ENCODE measurements around the gene NTNG2. TPM values are rescaled to one million over a fixed set of nuclear protein-coding genes. Genes with fewer than 3 reads are reported as not detected.

The NTNG2 gene
- total and polyA plus RNA-seq, 2 donors (not counting 1 experiment from before 2014, with no cell fraction given) = 5.0 to 6.6 TPM

- H3K4me3 ChIP-seq (ENCODE audit: control extremely low read depth in 1 of 5, extremely low read depth in 1 of 5, insufficient read depth in 1 of 5, low read depth in 2 of 5, low read length in 4 of 5) = peak overlapping the region in 4 of 5 experiments; percentile 67 to 82 (median 76)
- H3K4me1 ChIP-seq (ENCODE audit: control insufficient read depth in 2 of 2, insufficient read depth in 2 of 2, low read length in 2 of 2) = peaks cover 7 to 24% of the 10 kb centered on the region in 2 donors
- CTCF ChIA-PET = interaction anchor here (0.9 to 10.9 kb wide), 7 partner anchors 11 to 172 kb away, joined by 3 to 144 read pairs (median 12); partner anchors contain the start of gene NTNG2
- H3K9me3 Mint-ChIP-seq (ENCODE audit: insufficient read depth) = no peaks in the 10 kb centered on the region
- peak overlapping the region in 1 of 2 donors; percentile 18 for H3K27ac ChIP-seq (ENCODE audit: low read length in 2 of 2)
- DNase-seq = peak; percentile 98
- no peaks in the 10 kb centered on the region for H3K79me2 ChIP-seq (ENCODE audit: control insufficient read depth, insufficient read depth, low read length)
- peak; percentile 87 for ATAC-seq (ENCODE audit: low read depth)
- WGBS (ENCODE audit: insufficient coverage) = 6% methylated on average over 63 of the region's 63 CpGs
- H3K9ac ChIP-seq (ENCODE audit: low read length) = peak overlapping the region; percentile 73
- H3K4me3 Mint-ChIP-seq = peak overlapping the region; percentile 97
- TF ChIP-seq CTCF (IDR thresholded peaks at IDR 0.05) = no peak
- TF ChIP-seq EZH2 (IDR thresholded peaks at IDR 0.05; ENCODE audit: borderline replicate concordance, insufficient read depth, low read depth, low read length, poor library complexity, severe bottlenecking) = no peak
- peak overlapping the region; percentile 86 for H3K4me2 ChIP-seq (replicated peaks; ENCODE audit: low read depth, low read length, poor library complexity, severe bottlenecking)
- no peaks in the 10 kb centered on the region for H3K36me3 ChIP-seq (replicated peaks in 1 of 2; ENCODE audit: control extremely low read depth in 1 of 2, control insufficient read depth in 1 of 2, extremely low read depth in 1 of 2, insufficient read depth in 2 of 2, low read length in 1 of 2)
- H3K4me1 Mint-ChIP-seq = peaks cover 17% of the 10 kb centered on the region
- H3K27me3 ChIP-seq (replicated peaks in 1 of 4; ENCODE audit: control extremely low read depth in 1 of 4, control insufficient read depth in 3 of 4, insufficient read depth in 4 of 4, low read length in 3 of 4) = peaks cover 0 to 12% (median 2%) of the 10 kb centered on the region in 4 experiments
- no peaks in the 10 kb centered on the region for H3K9me3 ChIP-seq (ENCODE audit: control extremely low read depth in 1 of 3, control insufficient read depth in 2 of 3, insufficient read depth in 1 of 3, low read length in 2 of 3)
- H3K27me3 Mint-ChIP-seq = peaks cover 3% of the 10 kb centered on the region
- peak overlapping the region; percentile 86 for H2AFZ ChIP-seq (ENCODE audit: insufficient read depth, low read depth, low read length, poor library complexity, severe bottlenecking)
- POLR2A ChIA-PET = interaction anchor here (0.7 to 1.4 kb wide), 6 partner anchors 18 to 1107 kb away, joined by 3 to 5 read pairs (median 4); partner anchors contain the start of genes MED22, NTNG2 and RPL7A
- intact Hi-C loops (cut with micrococcal nuclease) = loop anchor here (1.0 to 5.0 kb wide), 6 partner anchors 18 to 964 kb away; partner anchors contain the start of genes FAM78A and TTF1
- H3K27ac Mint-ChIP-seq = peak overlapping the region; percentile 97
- no peaks in the 10 kb centered on the region for H4K20me1 ChIP-seq (ENCODE audit: control insufficient read depth, insufficient read depth, low read length, poor library complexity, severe bottlenecking)
Observed at GRCh38 chr9:132240841-132241482, 79.1 kb downstream of the NTNG2 start.

- intact Hi-C loops (cut with micrococcal nuclease) = loop anchor here (1.0 to 5.0 kb wide), 6 partner anchors 17 to 964 kb away; partner anchors contain the start of genes FAM78A and TTF1
- Mint-ChIP-seq H3K4me3 (peak overlapping the region; percentile 97), H3K27me3 (peaks cover 3% of the 10 kb centered on the region), H3K9me3 (ENCODE audit: insufficient read depth) (no peaks in the 10 kb centered on the region), H3K27ac (peak overlapping the region; percentile 97), H3K4me1 (peaks cover 16% of the 10 kb centered on the region)
- peak overlapping the region; percentile 86 for H2AFZ ChIP-seq (ENCODE audit: insufficient read depth, low read depth, low read length, poor library complexity, severe bottlenecking)
- TF ChIP-seq EZH2 (IDR thresholded peaks at IDR 0.05; ENCODE audit: borderline replicate concordance, insufficient read depth, low read depth, low read length, poor library complexity, severe bottlenecking) (no peak), CTCF (IDR thresholded peaks at IDR 0.05) (no peak)
- peak overlapping the region in 1 of 2 donors; percentile 12 for H3K27ac ChIP-seq (ENCODE audit: low read length in 2 of 2)
- H3K4me3 ChIP-seq (ENCODE audit: control extremely low read depth in 1 of 5, extremely low read depth in 1 of 5, insufficient read depth in 1 of 5, low read depth in 2 of 5, low read length in 4 of 5) = peak overlapping the region; percentile 44 to 82 (median 74)
- no peaks in the 10 kb centered on the region for H3K9me3 ChIP-seq (ENCODE audit: control extremely low read depth in 1 of 3, control insufficient read depth in 2 of 3, insufficient read depth in 1 of 3, low read length in 2 of 3)
- H3K4me2 ChIP-seq (replicated peaks; ENCODE audit: low read depth, low read length, poor library complexity, severe bottlenecking) = peak overlapping the region; percentile 86
- no peaks in the 10 kb centered on the region for H4K20me1 ChIP-seq (ENCODE audit: control insufficient read depth, insufficient read depth, low read length, poor library complexity, severe bottlenecking)
- H3K9ac ChIP-seq (ENCODE audit: low read length) = peak overlapping the region; percentile 73
- H3K27me3 ChIP-seq (replicated peaks in 1 of 4; ENCODE audit: control extremely low read depth in 1 of 4, control insufficient read depth in 3 of 4, insufficient read depth in 4 of 4, low read length in 3 of 4) = peaks cover 0 to 14% (median 2%) of the 10 kb centered on the region in 4 experiments
- no peaks in the 10 kb centered on the region for H3K36me3 ChIP-seq (replicated peaks in 1 of 2; ENCODE audit: control extremely low read depth in 1 of 2, control insufficient read depth in 1 of 2, extremely low read depth in 1 of 2, insufficient read depth in 2 of 2, low read length in 1 of 2)
- ChIA-PET POLR2A (interaction anchor here (0.7 to 1.4 kb wide), 6 partner anchors 18 to 1107 kb away, joined by 3 to 5 read pairs (median 4); partner anchors contain the start of genes MED22, NTNG2 and RPL7A), CTCF (interaction anchor here (0.9 to 10.9 kb wide), 7 partner anchors 10 to 171 kb away, joined by 3 to 144 read pairs (median 12); partner anchors contain the start of gene NTNG2)
- DNase-seq (no peak), ATAC-seq (ENCODE audit: low read depth) (no peak)
- H3K4me1 ChIP-seq (ENCODE audit: control insufficient read depth in 2 of 2, insufficient read depth in 2 of 2, low read length in 2 of 2) = peaks cover 7 to 20% of the 10 kb centered on the region in 2 donors
- WGBS (ENCODE audit: insufficient coverage) = 2% methylated on average over 33 of the region's 33 CpGs
- no peaks in the 10 kb centered on the region for H3K79me2 ChIP-seq (ENCODE audit: control insufficient read depth, insufficient read depth, low read length)
Observed at GRCh38 chr9:132241483-132241839, 79.6 kb downstream of the NTNG2 start.
